LHCN-M2 (cell line): ENCODE data around the gene EXOC4. TPM values are rescaled to one million over a fixed set of nuclear protein-coding genes. Genes with fewer than 3 reads are reported as not detected.
A peak's percentile ranks its signal among the peaks of the same experiment; 100 is the strongest.

Experiments
- DNase-seq: peaks from one replicate; pipeline ENCODE4 v3.0.0-alpha.2; 2012; ENCODE audit warnings: low read depth
- total RNA-seq: library from RNA; depleted of rRNA; stranded (reverse); fragments of >200 nt; gene quantifications from 2 replicates; pipeline ENCODE4 v1.2.3, GENCODE V29; 2014

Gene EXOC4
- total RNA-seq, 1 experiment from 2014 or later: 78.0 TPM

- DNase-seq: no peak
These were observed 416.2 kb downstream of the EXOC4 start for GRCh38 chr7:133669061-133669455.

- no peak for DNase-seq
These were observed 417.4 kb downstream of the EXOC4 start for GRCh38 chr7:133670250-133670649.

GRCh38 chr7:133672866-133673265 lies 420.0 kb downstream of the EXOC4 start:
- DNase-seq: no peak

- DNase-seq: no peak
These were observed 421.3 kb downstream of the EXOC4 start for GRCh38 chr7:133674079-133674763.

- peak; percentile 65 for DNase-seq
These were observed 422.8 kb downstream of the EXOC4 start for GRCh38 chr7:133675510-133676218.

- DNase-seq: peak; percentile 69
These were observed 424.0 kb downstream of the EXOC4 start for GRCh38 chr7:133676805-133677370.

GRCh38 chr7:133678137-133678814 lies 425.4 kb downstream of the EXOC4 start:
- DNase-seq: no peak

GRCh38 chr7:133679977-133680376 lies 427.1 kb downstream of the EXOC4 start:
- DNase-seq: no peak

- DNase-seq: no peak
These were observed 428.7 kb downstream of the EXOC4 start for GRCh38 chr7:133681529-133681928.

GRCh38 chr7:133682364-133683181 lies 429.7 kb downstream of the EXOC4 start:
- DNase-seq: no peak

GRCh38 chr7:133683182-133683454 lies 430.2 kb downstream of the EXOC4 start:
- no peak for DNase-seq

GRCh38 chr7:133688483-133689239 lies 435.8 kb downstream of the EXOC4 start:
- DNase-seq: peak; percentile 49

- no peak for DNase-seq
These were observed 437.9 kb downstream of the EXOC4 start for GRCh38 chr7:133690740-133691139.

GRCh38 chr7:133691727-133692610 lies 439.1 kb downstream of the EXOC4 start:
- no peak for DNase-seq

- DNase-seq: no peak
These were observed 440.4 kb downstream of the EXOC4 start for GRCh38 chr7:133693281-133693680.

GRCh38 chr7:133696056-133696455 lies 443.2 kb downstream of the EXOC4 start:
- DNase-seq: no peak

GRCh38 chr7:133697585-133697984 lies 444.7 kb downstream of the EXOC4 start:
- DNase-seq: no peak

- peak; percentile 47 for DNase-seq
These were observed 445.2 kb downstream of the EXOC4 start for GRCh38 chr7:133698127-133698526.

GRCh38 chr7:133699386-133699785 lies 446.5 kb downstream of the EXOC4 start:
- no peak for DNase-seq

GRCh38 chr7:133702078-133702477 lies 449.2 kb downstream of the EXOC4 start:
- DNase-seq: no peak
